Measurements from ENCODE around the gene SLK.

DNA sequence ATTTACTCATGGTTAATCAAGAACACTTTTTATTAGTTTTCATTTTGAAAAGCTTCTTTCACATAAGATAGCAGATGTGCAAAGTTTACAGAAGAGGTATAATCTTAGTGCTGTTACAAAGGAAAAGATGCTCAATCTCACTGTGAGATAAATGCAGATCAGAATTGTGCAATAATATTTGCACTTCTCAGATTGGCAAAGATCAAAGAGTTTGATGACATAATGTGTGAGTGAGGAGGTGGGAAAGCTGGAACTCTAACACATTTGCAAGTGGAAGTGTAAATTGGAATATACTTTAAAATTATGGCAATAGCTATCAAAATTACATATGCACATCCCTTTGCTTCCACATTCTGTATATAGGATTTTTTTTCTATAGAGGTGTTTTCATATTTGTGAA, 27.4 kb upstream of the SLK start:
- TF ChIP-seq, protein P1, sequence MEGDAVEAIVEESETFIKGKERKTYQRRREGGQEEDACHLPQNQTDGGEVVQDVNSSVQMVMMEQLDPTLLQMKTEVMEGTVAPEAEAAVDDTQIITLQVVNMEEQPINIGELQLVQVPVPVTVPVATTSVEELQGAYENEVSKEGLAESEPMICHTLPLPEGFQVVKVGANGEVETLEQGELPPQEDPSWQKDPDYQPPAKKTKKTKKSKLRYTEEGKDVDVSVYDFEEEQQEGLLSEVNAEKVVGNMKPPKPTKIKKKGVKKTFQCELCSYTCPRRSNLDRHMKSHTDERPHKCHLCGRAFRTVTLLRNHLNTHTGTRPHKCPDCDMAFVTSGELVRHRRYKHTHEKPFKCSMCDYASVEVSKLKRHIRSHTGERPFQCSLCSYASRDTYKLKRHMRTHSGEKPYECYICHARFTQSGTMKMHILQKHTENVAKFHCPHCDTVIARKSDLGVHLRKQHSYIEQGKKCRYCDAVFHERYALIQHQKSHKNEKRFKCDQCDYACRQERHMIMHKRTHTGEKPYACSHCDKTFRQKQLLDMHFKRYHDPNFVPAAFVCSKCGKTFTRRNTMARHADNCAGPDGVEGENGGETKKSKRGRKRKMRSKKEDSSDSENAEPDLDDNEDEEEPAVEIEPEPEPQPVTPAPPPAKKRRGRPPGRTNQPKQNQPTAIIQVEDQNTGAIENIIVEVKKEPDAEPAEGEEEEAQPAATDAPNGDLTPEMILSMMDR (conservative IDR thresholded peaks at IDR 0.05; ENCODE audit: low read depth, low read length), result no peak
- no peak for TF ChIP-seq EZH2 (IDR thresholded peaks at IDR 0.05; ENCODE audit: borderline replicate concordance, low read depth, low read length, poor library complexity, severe bottlenecking)
